Activated T-helper 17 cell treated with anti-CD3 and anti-CD28 coated beads, Interleukin-2, amount 50 U/mL, for 72 hours (primary cell): Measurements from ENCODE around the gene PIK3R1. TPM values are rescaled to one million over a fixed set of nuclear protein-coding genes. Genes with fewer than 3 reads are reported as not detected.
A peak's percentile ranks its signal among the peaks of the same experiment; 100 is the strongest.

Source experiments
- ATAC-seq: fragments of 150-1000 bp; cut with Tn5 transposase; replicated peaks from 2 replicates; pipeline ENCODE4 v1.10.0; 2021; ENCODE audit warnings: mild to moderate bottlenecking, moderate library complexity
- H3K27ac Mint-ChIP-seq: one replicate; pipeline ENCODE4 v1.8.0; 2022; ENCODE audit warnings: mixed read lengths
- H3K27me3 Mint-ChIP-seq: one replicate; pipeline ENCODE4 v1.8.0; 2022; ENCODE audit warnings: mixed read lengths
- H3K36me3 Mint-ChIP-seq: one replicate; pipeline ENCODE4 v1.8.0; 2022; ENCODE audit warnings: low read depth, mild to moderate bottlenecking, mixed read lengths
- H3K4me1 Mint-ChIP-seq: one replicate; pipeline ENCODE4 v1.8.0; 2022; ENCODE audit warnings: mixed read lengths
- H3K4me3 Mint-ChIP-seq: one replicate; pipeline ENCODE4 v1.8.0; 2022; ENCODE audit warnings: mild to moderate bottlenecking, mixed read lengths
- H3K9me3 Mint-ChIP-seq: one replicate; pipeline ENCODE4 v1.8.0; 2022; ENCODE audit warnings: mixed read lengths
- total RNA-seq, 2 donors: library from RNA; stranded (reverse); gene quantifications; one replicate each; pipeline ENCODE4 v1.2.3, GENCODE V29; 2022

The PIK3R1 gene
- total RNA-seq, 2 donors from 2014 or later = 47.5 to 57.0 TPM

DNA sequence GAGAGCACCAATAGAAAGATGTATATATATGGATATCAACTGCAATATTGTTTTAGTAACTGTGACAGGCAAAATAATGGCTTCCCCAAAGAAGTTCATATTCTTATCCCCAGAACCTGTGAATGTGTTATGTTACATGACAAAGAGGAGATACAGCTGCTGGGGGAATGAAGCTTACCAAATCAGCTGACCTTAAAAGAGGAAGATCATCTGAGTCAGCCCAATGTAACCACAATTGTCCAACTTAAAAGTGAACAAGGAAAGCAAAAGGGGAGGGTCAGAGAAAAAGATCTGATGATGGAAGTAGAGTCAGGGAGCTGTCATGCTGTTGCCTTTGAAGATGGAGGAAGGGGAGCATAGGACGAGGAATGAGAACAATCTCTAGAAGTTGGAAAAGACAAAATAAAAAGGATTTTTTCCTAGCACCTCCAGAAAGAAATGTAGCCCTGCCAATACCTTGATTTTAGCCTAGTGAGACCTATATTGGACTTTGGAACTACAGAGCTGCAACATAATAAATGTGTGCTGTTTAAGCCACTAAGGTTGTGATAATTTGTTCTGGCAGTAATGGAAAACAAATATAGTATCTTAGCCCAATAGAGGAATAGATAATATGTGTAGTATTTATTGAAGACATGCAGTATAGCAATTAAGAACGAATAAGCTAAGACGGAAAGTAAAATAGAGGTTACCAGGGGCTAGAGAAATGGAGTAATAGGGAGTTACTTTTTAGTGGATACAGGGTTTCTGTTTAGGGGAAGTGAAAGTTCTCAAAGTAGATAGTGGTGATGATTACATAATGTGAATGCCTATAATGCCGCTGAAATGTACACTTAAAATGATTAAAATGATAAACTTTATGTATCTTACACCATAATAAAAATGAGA is 115.9 kb downstream of the PIK3R1 start:
- Mint-ChIP-seq H3K9me3 (peaks cover 3% of the 10 kb centered on the region), H3K4me3 (no peak overlapping the region), H3K27me3 (peaks cover 8% of the 10 kb centered on the region), H3K27ac (no peak overlapping the region), H3K36me3 (no peaks in the 10 kb centered on the region), H3K4me1 (no peaks in the 10 kb centered on the region)
- ATAC-seq = no peak

DNA sequence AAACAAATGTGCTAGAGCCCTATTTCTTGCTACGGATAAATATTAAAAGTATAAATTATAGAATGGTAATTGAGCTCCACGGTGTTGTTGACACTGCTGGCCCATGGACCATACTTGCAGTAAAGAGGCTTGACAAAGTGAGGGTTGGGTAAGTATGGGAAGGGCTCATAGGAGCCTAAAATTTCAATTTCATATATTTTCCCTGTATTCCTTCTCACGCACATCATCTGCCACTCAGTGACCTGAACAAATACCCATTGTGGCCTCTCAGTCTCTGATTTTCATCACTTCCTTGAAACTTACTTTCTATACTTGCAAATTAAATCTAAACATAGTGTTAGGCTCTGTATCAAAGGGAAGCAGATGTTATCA is 116.5 kb downstream of the PIK3R1 start:
- no peak overlapping the region for H3K4me3 Mint-ChIP-seq
- peaks cover 8% of the 10 kb centered on the region for H3K27me3 Mint-ChIP-seq
- no peak overlapping the region for H3K27ac Mint-ChIP-seq
- no peak for ATAC-seq
- H3K9me3 Mint-ChIP-seq = peaks cover 3% of the 10 kb centered on the region
- no peaks in the 10 kb centered on the region for H3K36me3 Mint-ChIP-seq
- no peaks in the 10 kb centered on the region for H3K4me1 Mint-ChIP-seq

DNA sequence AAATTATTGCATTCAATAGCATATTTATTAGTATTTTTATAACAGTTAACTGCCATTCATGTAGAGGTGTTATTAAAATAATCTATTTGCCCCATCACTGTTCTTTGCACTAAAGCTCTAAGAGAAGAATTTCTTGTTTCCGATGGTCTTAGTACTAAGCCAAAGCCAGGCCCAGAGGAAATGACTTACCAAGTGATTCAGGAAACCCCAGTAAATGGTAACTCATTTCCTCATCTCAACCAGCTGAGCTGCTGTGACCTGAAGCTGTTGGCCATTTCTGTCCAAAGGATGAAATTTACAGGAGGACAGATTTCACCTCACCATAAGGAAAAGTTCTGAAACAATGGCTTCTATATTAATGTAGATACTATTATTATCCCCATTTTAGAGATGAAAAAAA is 117.0 kb downstream of the PIK3R1 start:
- H3K27me3 Mint-ChIP-seq = peaks cover 4% of the 10 kb centered on the region
- H3K4me1 Mint-ChIP-seq = no peaks in the 10 kb centered on the region
- H3K4me3 Mint-ChIP-seq = no peak overlapping the region

DNA sequence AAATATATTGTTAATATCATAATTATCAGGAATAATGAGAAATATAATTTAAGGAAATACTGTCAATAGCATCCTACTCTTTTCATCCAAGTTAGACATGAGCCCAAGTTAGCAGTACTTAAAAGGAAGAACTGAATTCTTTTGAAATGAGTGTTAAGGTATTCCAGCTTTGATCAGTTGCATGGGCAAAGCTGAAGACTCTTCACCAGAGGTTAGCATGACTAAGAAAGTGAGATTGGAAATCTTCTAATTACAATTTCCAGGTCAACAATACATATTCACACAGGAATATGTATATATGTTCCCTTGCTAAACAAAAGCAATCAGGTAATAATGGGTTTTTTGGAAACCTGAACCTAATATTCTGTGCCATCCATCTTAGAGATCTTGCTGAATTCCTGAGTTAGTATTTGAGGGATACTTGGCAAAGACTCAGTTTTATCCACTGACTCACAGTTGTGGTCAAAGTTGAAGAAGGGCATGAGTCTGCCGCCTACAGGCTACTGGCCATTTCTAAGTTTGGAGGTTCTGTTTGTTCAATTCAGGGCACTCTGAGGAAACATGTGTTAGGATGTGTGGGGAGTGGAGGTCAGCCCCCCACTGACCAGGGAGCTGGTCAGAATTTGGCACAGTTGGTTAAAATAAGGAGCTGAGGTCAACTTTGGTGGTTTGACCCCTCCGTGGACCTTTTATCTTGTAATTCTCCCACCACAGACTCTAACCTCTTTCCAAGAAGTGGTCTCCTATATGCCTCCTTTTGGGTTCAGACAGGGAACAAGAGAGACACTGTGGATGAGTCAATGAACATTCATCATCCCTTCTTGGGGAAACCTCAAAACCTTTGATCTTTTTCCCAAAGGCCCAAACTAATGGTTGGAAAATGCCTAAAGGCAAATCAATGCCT is 118.3 kb downstream of the PIK3R1 start:
- Mint-ChIP-seq H3K27me3 (no peaks in the 10 kb centered on the region), H3K36me3 (no peaks in the 10 kb centered on the region), H3K27ac (no peak overlapping the region), H3K4me3 (no peak overlapping the region), H3K4me1 (no peaks in the 10 kb centered on the region), H3K9me3 (no peaks in the 10 kb centered on the region)
- ATAC-seq = peak; percentile 74

More for the DNA sequence above, 117.0 kb downstream of the PIK3R1 start:
- Mint-ChIP-seq H3K36me3 (no peaks in the 10 kb centered on the region), H3K9me3 (peaks cover 3% of the 10 kb centered on the region), H3K27ac (no peak overlapping the region)
- ATAC-seq = no peak

DNA sequence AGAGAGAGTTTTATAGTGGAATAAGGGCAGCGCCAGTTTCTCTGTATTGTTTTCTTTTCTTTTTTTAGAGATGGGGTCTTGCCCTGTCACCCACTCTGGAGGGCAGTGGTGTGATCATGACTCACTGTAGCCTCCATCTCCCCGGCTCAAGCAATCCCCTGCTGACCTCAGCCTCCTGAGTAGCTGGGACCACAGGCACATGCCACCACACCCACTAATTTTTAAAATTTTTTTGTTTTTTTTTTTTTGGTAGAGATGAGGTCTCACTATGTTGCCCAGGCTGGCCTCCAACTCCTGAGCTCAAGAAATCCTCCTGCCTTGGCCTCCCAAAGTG is 119.0 kb downstream of the PIK3R1 start:
- no peaks in the 10 kb centered on the region for H3K36me3 Mint-ChIP-seq
- H3K9me3 Mint-ChIP-seq = no peaks in the 10 kb centered on the region
- H3K27me3 Mint-ChIP-seq = no peaks in the 10 kb centered on the region
- H3K4me1 Mint-ChIP-seq = no peaks in the 10 kb centered on the region
- H3K4me3 Mint-ChIP-seq = no peak overlapping the region
- no peak overlapping the region for H3K27ac Mint-ChIP-seq
- ATAC-seq = peak; percentile 54

DNA sequence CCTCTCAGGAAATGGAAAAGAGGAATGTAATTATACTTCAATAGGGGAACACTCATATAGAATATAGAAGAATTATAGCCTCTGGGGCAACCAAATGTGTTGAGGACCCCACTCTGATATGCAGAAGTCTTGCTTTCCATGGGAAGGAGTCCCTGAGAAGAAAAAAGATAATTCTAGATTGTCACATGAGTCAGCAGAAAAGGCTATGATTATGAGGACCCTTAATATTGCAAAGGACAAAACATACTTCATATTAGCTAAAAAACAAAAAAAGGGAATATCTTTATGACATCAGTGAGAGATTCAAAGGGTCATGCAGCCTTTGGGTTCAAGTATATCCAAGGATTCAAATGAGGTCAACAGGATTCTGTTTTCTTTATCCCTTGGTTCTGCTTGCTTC is 119.5 kb downstream of the PIK3R1 start:
- H3K36me3 Mint-ChIP-seq = no peaks in the 10 kb centered on the region
- H3K4me3 Mint-ChIP-seq = no peak overlapping the region
- no peak overlapping the region for H3K27ac Mint-ChIP-seq
- ATAC-seq = no peak
- no peaks in the 10 kb centered on the region for H3K4me1 Mint-ChIP-seq
- no peaks in the 10 kb centered on the region for H3K27me3 Mint-ChIP-seq
- H3K9me3 Mint-ChIP-seq = no peaks in the 10 kb centered on the region

DNA sequence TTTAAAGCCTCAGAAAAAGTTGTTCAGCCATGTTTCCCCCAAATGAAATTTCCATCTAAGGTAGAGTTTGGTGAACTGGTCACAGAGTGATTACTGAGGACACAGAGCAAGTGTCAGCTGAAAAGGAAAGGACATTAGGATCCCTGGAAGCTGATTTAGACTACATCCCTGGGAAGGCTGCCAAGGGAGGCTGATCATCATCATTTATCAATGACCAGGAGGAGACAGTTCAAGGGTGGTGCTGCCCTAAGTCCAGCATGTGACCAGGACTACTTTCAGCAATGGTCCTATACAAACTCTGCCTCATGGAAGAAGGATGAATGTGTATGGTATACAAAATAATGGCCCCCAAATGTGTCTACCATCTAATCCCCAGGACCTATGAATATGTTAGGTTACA is 120.6 kb downstream of the PIK3R1 start:
- H3K36me3 Mint-ChIP-seq = no peaks in the 10 kb centered on the region
- H3K27ac Mint-ChIP-seq = no peak overlapping the region
- ATAC-seq = no peak
- H3K4me3 Mint-ChIP-seq = no peak overlapping the region
- H3K27me3 Mint-ChIP-seq = no peaks in the 10 kb centered on the region
- H3K9me3 Mint-ChIP-seq = no peaks in the 10 kb centered on the region
- no peaks in the 10 kb centered on the region for H3K4me1 Mint-ChIP-seq

DNA sequence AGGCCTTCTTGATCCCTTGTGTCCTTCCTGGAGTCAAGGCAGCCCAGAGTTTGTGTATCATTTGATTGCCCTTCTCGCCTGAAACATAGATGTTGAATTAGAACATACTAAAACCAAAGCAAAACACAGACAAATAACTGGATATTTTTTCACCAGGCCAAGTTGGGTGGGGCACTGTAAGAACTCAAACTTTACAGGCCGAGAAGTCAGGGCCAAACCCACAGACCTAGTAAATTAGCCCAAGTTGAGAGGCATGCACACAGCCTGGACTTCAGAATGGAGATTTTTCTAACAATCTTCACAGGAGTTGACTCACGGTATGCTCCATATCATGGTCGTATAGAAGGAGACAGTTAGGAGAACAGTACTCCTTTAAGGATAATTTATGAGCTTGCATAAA is 121.7 kb downstream of the PIK3R1 start:
- no peak overlapping the region for H3K4me3 Mint-ChIP-seq
- H3K9me3 Mint-ChIP-seq = no peaks in the 10 kb centered on the region
- ATAC-seq = no peak
- H3K27ac Mint-ChIP-seq = no peak overlapping the region
- no peaks in the 10 kb centered on the region for H3K27me3 Mint-ChIP-seq
- H3K4me1 Mint-ChIP-seq = peaks cover 4% of the 10 kb centered on the region
- H3K36me3 Mint-ChIP-seq = no peaks in the 10 kb centered on the region

DNA sequence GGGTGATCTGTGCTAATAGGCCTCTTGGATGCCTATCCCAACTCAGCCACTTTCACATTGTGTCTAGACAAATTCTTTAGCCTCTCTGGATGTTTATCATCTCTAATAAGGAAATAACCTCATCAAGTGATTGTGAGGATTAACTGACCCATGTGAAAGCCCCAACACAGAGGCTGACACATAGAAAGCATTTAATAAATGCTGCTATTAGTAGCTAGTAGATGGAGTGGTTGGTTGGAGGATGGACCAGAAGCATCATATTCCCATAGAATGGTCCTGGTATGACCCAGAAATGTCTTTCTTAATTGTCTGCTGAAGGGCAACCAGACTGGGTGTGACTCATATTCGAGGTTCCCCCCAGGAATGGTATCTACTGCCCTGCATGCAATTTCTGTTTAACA is 124.4 kb downstream of the PIK3R1 start:
- ATAC-seq = no peak

DNA sequence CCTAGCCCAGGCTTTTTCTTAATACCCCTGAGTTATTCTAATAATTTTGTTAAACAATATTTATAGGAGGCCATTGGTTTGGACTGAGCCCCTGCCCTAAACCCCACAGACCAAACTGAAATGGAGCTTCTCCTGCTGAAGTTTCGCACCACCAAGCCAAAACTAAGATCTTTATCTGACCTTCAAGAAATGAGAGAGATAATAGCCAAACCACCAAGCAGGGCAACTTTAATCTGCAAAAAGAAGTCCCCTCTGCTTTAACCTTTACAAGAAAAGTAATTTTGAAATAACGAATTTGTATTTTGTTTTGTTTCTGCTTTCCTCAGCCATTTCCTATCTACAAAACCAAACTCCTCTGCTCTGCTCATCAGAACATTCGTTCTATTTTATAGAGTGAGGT is 125.5 kb downstream of the PIK3R1 start:
- no peak overlapping the region for H3K27ac Mint-ChIP-seq
- no peak for ATAC-seq
- no peaks in the 10 kb centered on the region for H3K9me3 Mint-ChIP-seq
- H3K36me3 Mint-ChIP-seq = no peaks in the 10 kb centered on the region
- H3K4me1 Mint-ChIP-seq = peaks cover 21% of the 10 kb centered on the region
- H3K4me3 Mint-ChIP-seq = no peak overlapping the region
- no peaks in the 10 kb centered on the region for H3K27me3 Mint-ChIP-seq

More for the DNA sequence above, 124.4 kb downstream of the PIK3R1 start:
- no peaks in the 10 kb centered on the region for H3K9me3 Mint-ChIP-seq
- H3K4me1 Mint-ChIP-seq = peaks cover 17% of the 10 kb centered on the region
- no peaks in the 10 kb centered on the region for H3K27me3 Mint-ChIP-seq
- H3K27ac Mint-ChIP-seq = no peak overlapping the region
- no peaks in the 10 kb centered on the region for H3K36me3 Mint-ChIP-seq
- H3K4me3 Mint-ChIP-seq = no peak overlapping the region

DNA sequence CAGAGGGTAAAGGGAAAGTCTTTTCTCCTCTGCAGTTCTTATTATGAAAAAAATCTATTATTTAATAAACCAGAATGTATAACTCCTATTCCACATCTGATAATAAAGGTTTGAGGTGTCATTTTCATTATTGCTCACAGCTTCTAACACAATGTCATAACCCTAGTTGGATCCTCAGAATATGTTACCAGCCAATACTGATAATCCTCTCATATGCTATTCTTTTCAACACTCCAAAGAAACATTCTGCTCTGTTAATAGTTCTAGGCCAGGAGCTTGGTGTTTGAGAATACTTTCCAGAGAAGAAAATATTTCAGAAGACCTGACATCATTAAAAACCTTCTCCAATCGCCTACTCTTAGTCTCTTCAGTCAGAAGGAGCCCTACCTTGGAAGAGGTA is 127.1 kb downstream of the PIK3R1 start:
- no peak for ATAC-seq
- Mint-ChIP-seq H3K27me3 (no peaks in the 10 kb centered on the region), H3K4me1 (peaks cover 22% of the 10 kb centered on the region), H3K4me3 (no peak overlapping the region), H3K36me3 (no peaks in the 10 kb centered on the region), H3K9me3 (peaks cover 2% of the 10 kb centered on the region), H3K27ac (no peak overlapping the region)

DNA sequence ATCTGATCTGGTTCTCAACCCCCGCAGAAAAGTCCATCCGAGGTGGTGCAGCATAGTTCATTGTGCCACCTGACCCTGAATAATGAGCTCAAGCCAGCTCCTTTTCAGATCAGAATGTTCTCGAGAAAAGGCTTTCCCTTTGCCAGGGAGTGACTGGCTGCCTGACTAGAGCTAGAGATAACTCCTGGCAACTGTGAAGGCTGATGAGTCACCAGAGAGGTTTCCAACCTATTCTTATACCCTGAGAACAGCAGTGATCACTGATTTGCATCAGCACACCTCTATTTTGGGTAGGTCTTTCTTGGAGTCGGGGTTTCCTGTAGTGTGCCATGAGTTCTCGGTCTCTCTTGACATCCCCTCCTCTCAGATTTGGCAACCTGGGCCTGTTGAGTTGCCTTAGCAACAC is 127.9 kb downstream of the PIK3R1 start:
- H3K27ac Mint-ChIP-seq = no peak overlapping the region
- no peaks in the 10 kb centered on the region for H3K36me3 Mint-ChIP-seq
- H3K4me3 Mint-ChIP-seq = peak overlapping the region; percentile 50
- H3K9me3 Mint-ChIP-seq = peaks cover 7% of the 10 kb centered on the region
- no peaks in the 10 kb centered on the region for H3K27me3 Mint-ChIP-seq
- peak; percentile 87 for ATAC-seq
- peaks cover 26% of the 10 kb centered on the region for H3K4me1 Mint-ChIP-seq

DNA sequence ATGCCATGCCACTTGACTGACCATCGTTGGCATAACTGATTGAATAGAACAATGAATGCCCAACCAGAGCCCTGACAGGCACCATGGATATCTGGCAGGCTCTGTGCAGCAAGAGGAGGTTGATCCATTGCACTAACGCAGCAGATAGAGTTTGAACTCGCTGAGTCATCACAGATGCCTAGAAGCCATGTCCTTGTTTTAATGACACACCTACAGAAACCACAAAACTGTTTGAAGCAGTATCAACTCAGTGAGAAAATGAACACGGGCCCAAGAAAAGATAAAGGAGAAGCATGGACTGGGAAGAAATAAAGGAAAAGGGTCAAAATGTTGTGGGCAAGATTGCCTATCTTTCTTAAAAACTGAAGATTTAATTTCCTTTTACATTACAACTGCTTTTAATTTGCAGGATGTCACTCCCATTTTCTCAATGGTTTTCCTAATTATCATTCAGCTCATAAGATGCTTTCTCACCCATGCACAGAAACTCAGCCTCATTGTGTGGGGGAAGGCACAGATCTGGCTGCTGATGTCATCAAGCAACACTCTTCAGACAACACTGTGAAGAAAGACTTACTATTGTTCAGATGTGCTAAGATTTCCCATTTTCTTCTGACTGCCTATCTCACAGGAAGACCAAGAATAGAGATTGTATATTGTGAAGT is 129.0 kb downstream of the PIK3R1 start:
- peak overlapping the region; percentile 50 for H3K4me3 Mint-ChIP-seq
- peaks cover 26% of the 10 kb centered on the region for H3K4me1 Mint-ChIP-seq
- H3K27me3 Mint-ChIP-seq = no peaks in the 10 kb centered on the region
- H3K36me3 Mint-ChIP-seq = no peaks in the 10 kb centered on the region
- peak; percentile 81 for ATAC-seq
- H3K27ac Mint-ChIP-seq = peak overlapping the region; percentile 55
- H3K9me3 Mint-ChIP-seq = peaks cover 7% of the 10 kb centered on the region

DNA sequence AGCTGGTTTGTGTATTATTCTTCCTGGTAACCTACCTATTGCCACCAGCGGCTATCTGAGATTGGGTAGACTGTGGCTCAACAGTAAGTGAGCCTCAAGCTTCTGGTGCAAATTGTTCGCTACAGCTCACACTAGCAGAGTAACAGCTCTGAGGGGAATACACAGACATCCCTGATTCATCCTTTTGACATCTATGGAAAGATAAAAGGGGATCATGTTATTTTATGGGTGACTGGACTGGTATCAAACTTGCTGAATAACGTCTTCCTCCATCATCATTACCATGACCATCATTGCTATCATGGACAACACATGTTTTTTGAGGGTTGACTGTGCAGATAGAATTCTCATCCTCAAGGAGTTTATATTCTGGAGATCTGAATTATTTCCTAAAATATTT is 129.6 kb downstream of the PIK3R1 start:
- no peaks in the 10 kb centered on the region for H3K36me3 Mint-ChIP-seq
- H3K9me3 Mint-ChIP-seq = peaks cover 7% of the 10 kb centered on the region
- no peak for ATAC-seq
- H3K4me1 Mint-ChIP-seq = peaks cover 26% of the 10 kb centered on the region
- H3K4me3 Mint-ChIP-seq = peak overlapping the region; percentile 50
- H3K27me3 Mint-ChIP-seq = no peaks in the 10 kb centered on the region
- peak overlapping the region; percentile 55 for H3K27ac Mint-ChIP-seq
